ENCODE results near the gene USP9X. TPM values are rescaled to one million over a fixed set of nuclear protein-coding genes. Genes with fewer than 3 reads are reported as not detected.
"Not testable (repeated sequence)": the region's sequence is repeated elsewhere in the genome, so short reads cannot be mapped to it uniquely, and the experiment has no call there.

Gene USP9X
- total RNA-seq, 1 donor from 2014 or later: 120 TPM

DNA sequence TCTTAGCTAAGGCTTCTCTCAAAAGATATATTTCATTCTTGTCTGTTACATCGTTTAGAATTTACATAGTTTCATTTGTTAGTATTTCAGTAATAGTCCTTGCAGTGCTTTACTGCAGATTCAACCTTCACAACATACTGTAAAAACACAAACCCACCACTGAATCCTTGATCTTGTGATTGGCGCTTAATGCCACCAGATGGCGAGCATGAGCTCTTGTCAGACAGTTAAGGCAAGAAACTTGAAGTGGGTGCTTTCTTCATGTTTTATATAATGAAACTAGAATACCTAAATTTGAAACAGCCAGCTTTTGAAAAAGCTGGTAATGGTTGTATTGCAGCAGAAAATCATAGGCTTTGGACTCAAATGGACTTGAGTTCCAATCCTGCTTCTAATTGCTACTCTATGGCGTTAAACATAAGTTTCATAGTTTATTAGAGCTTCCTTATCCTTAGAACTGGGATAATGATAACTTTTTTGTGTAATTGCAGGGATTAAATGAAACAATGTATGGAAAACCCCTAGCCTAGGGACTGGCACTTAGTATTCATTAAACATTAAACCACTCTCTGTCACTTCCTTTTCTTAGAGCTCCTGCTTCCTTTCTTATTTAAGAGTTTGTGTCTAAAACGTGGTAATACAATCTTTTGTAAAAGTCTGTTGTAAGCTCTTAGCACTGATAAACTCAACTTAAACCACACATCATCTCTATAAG lies 95.1 kb downstream of the USP9X start:
- DNase-seq (ENCODE audit: low read depth, low spot score): peak; percentile 37

DNA sequence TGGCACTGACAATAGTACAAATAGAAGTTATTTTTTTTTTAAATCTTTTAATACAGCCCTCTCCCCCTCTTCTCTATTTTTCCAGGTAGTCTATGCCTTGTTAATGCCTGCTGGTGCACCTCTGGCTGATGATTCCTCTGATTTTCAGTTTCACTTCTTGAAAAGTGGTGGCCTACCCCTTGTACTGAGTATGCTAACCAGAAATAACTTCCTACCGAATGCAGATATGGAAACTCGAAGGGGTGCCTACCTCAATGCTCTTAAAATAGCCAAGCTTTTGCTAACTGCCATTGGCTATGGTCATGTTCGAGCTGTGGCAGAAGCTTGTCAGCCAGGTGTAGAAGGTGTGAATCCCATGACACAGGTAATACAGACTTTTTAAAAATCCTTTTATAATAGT lies 99.1 kb downstream of the USP9X start:
- no peak for DNase-seq (ENCODE audit: low read depth, low spot score)

DNA sequence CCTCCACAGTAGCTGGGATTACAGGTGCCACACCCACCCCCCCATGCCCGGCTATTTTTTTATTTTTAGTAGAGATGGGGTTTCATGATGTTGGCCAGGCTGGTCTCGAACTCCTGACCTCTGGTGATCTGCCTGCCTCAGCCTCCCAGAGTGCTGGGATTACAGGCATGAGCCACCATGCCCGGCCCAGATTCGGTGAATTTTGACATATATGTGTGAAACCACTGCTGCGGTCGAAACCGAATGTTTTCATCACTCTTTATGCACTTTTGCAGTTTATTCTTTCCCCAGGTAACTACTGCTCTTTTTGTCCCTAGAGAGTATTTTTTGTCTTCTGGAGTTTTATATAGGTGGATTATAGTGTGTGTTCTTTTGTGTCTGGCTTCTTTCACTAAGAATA lies 101.7 kb downstream of the USP9X start:
- not testable (repeated sequence) for DNase-seq (ENCODE audit: low read depth, low spot score)

DNA sequence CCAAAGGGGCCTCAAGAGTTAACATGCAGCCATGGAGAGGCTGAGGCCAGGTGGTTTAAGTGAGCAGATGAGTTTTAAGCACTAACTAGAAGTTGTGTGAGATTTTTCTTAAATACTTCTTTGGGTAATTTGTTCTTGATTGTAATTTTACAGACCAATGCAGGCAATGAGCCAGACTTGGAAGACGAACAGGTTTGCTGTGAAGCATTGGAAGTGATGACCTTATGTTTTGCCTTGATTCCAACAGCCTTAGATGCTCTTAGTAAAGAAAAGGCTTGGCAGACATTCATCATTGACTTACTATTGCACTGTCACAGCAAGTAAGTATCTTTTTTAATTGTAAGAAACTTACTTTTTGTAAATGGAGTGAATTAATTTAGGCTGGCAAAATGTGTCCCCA lies 103.9 kb downstream of the USP9X start:
- DNase-seq (ENCODE audit: low read depth, low spot score): no peak

DNA sequence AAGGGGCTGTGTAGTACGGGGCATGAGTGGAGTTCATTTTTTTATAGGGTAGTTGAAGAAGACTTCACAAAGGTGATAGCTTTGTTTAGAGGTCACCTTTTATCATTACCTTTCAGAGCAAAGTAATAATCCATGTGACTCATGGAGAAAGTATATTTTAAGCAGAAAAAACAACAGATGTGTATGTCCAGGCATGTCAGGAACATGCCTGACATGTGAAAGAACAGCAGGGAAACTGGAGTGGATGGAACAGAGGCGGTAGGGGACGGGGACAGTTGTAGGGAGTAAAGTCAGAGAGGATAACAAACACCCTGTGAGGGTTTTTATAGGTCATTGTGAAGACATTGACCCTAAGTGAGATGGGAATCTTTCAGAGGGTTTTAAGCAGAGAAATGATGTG lies 107.6 kb downstream of the USP9X start:
- DNase-seq (ENCODE audit: low read depth, low spot score): no peak

DNA sequence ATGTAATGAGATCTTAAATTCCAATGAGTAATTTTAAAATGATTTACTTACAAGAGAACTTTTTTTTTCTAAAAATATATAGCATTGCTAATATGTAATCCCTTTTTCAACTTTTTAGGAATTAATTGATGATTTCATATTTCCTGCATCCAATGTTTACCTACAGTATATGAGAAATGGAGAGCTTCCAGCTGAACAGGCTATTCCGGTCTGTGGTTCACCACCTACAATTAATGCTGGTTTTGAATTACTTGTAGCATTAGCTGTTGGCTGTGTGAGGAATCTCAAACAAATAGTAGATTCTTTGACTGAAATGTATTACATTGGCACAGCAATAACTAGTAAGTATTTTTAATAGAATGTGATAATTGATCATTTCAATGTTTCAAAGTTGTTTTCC lies 113.2 kb downstream of the USP9X start:
- no peak for DNase-seq (ENCODE audit: low read depth, low spot score)

DNA sequence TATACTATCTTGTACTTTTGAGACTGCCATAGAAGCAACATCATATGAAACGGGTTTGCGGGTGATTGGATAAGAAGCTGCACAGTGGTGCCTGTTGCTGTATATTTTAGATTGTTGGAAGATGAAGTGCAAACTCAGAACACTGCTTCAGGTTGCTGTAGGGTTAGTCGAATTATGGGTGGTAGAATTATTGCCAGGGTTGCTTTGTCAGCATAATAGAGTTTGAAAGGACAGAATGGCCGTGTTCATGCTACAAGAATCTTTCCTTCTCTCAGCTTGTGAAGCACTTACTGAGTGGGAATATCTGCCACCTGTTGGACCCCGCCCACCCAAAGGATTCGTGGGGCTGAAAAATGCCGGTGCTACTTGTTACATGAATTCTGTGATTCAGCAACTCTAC lies 115.5 kb downstream of the USP9X start:
- DNase-seq (ENCODE audit: low read depth, low spot score): no peak

DNA sequence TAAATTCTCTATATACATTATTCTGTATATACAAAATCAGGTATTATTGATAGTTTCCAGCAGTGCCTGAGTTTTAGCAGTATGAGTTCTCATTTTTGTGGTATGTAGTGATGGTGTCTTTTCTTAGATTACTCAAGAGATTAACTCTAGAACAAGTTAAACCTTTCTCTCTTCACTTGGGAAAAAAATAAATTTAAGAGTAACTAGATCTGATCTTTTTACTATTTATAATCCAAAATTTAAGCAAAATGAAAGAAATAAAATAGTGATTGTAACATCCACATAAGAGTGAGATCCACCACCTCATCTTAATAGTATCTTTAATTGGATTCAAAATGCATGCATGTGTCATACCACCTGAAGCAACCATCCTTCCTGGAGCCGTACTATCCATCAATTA lies 124.6 kb downstream of the USP9X start:
- no peak for DNase-seq (ENCODE audit: low read depth, low spot score)

DNA sequence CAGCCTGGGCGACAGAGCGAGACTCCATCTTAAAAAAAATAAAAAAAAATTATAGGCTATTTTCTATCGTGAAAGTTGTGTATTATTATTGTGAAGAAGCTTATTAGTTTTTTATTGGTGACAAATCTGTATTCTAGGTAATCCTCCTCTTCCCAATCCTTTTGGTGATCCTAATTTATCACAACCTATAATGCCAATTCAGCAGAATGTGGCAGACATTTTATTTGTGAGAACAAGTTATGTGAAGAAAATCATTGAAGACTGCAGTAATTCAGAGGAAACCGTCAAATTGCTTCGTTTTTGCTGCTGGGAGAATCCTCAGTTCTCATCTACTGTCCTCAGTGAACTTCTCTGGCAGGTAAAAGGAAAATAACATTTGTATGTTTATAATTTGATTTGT lies 139.4 kb downstream of the USP9X start:
- no peak for DNase-seq (ENCODE audit: low read depth, low spot score)

DNA sequence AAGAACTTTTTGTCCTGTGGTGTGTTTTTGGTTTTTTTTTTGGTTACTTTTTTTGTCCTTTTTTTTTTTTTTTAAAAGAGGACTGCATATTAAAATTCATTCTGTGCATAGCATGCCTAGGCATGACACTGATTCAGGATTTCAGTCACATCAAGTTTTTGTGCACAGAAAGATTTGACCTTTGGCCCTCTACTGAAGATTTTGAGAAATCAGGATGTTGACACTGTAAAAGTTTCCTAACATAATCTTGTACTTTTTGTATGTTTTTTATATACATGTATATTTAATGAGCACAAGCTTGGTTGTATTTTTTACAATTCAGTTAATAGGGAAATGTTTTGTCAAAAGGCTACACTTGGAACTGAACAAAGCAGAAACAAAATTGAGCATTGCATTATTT lies 148.7 kb downstream of the USP9X start:
- DNase-seq (ENCODE audit: low read depth, low spot score): no peak

DNA sequence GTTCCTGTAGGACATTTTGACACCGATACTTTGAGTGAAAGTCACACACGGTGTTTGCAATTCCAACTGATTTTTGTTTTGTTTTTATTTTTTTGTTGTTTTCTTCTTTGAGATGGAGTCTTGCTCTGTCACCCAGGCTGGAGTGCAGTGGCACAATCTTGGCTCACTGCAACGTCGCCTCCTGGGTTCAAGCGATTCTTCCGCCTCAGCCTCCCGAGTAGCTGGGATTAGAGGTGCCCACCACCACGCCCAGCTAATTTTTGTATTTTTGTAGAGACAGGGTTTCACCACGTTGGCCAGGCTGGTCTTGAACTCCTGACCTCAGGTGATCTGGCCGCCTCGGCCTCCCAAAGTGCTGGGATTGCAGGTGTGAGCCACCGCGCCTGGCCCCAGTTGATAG lies 149.2 kb downstream of the USP9X start:
- DNase-seq (ENCODE audit: low read depth, low spot score): not testable (repeated sequence)

DNA sequence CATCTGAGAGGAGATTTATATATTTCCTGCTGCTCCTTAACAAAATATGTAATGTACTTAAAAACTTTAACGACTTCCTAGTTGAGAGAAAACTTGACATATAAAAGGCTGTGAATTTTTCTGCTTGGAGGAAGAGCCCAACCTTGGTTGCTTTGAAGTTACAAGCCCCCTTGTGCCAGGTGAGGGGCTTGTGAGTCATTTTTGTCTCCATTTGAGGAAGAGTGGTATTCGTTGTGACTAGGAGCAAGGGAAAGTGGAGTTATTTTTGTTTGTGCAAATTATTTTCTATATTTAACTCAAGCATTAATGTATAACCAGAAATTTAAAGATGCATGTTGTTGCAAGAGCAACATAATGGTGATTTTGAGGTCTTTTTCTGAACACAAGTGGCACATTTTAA lies 149.7 kb downstream of the USP9X start:
- DNase-seq (ENCODE audit: low read depth, low spot score): no peak

DNA sequence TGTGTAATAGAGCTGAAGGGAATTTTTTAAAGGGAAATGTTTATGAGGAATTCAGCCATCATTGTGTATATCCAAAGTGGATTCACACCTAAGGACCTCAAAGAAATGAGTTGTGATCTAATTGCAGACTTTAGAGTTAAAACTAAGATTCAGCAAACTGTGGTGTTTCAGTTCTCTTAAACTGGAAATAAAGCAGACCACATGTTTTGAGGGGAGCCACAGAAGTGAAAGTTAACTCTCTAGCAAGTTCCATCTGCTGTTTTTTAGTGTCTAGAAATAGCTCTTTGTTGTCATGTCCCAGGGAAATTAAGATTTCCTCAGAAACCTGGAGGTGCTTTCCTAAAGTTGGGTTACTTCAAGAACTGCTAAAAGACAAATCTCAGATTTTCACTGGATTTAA lies 151.4 kb downstream of the USP9X start:
- no peak for DNase-seq (ENCODE audit: low read depth, low spot score)

DNA sequence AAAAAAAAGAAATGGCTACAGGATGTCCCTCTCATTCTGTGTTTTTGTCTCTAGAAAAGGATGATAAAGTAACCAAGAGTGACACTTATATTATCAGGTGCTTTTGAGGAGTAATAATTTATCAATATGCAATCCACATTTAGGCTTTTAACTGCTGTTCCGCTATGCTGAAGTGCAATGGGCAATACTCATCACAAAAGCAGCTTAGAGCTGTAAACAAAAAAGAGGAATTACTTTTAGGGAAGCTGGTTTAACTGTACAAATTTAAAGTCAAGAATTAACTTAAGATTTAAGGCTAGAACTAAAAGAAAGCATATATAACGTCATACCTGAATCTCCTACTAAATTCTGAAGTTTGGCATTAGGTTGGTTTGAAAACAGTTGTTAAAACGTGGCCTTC lies 155.3 kb downstream of the USP9X start:
- DNase-seq (ENCODE audit: low read depth, low spot score): no peak

DNA sequence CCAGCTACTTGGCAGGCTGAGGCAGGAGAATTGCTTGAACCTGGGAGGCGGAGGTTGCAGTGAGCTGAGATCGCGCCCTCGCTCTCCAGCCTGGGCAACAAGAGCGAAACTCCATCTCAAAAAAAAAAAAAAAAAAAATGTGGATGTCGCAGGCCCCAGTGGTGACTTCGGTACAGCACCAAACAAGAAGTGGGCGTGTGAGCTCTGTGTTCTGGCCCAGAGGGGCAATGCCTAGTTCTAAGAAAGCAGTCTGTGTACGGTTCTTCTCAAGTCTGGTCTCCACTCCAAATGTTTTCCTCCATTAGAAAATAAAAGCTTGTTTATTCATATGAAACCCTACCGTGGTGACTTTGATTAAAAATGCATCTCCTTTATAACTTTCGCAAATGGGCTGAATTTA lies 156.7 kb downstream of the USP9X start:
- no peak for DNase-seq (ENCODE audit: low read depth, low spot score)

DNA sequence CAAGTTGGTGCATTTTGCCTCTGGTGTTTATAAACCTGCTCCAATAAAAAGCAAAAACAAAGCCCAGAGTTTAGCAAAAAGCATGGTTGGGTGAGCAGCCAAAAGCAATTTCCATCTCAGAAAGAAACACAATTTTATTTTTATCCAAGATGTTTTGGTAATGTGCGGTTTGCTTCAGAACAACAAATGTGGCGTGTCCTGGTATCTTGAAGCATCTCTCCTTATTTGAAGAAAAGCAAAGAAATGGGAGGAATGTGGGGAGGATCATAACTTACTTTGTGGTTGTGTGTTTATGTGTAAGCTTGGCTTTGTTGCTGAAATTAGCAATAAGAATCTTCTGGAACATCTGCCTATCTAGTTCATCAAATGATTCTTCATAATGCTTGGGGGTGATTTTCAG lies 160.4 kb downstream of the USP9X start:
- no peak for DNase-seq (ENCODE audit: low read depth, low spot score)

DNA sequence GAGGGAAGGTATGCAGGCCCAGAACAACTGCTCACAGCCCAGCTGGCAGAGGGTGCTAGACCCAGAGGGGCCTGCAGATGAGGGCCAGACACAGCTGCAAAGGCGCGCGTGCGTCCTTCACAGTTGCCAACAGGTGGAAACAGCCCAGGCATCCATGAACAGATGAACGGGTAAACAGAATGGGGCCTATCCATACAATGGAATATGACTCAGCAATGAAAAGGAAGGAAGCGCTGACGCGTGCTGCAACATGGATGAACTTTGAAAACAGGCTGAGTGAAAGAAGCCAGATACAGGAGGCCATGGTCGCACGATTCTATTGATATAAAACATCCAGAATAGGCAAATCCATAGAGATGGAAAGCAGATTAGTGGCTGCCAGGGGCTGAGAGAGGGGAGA lies 165.6 kb downstream of the USP9X start:
- peak; percentile 57 for DNase-seq (ENCODE audit: low read depth, low spot score)

DNA sequence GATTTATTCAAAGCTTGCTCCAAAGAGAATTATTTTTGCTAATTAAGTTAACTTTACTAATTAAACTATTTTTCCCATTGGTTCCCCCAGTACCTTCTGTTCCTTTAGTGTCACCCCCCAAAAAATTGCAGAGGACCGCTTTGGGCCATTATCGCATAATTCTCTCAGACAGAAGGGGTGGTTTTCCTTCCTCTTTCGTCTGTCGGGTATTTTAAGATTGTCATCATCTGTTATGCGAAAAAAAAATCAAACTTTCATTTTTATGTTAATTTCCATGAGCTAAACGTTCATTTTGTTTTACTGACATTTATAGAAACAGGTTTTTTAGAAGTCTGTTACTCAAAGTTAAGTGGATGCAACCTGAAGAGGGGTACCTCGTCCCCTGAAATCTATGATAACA lies 172.6 kb downstream of the USP9X start:
- no peak for DNase-seq (ENCODE audit: low read depth, low spot score)

DNA sequence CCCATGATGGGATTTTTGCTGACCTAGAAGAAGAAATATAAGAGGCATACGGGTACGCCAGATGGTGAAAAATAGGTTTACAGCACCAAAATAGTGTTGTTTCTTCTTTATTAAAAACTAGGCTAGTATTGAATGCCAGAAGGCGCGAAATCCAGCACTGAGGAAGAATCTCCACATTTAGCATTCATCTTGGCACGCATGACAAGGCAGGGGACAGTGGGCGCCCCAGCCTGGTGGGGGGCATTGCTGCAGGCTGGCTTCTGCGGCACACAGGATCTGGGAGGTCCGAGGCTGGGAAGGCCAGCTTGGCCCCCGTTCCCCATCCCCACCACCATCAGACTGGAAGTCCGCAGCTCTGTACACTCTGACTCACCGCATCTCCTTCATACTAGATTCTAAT lies 173.0 kb downstream of the USP9X start:
- no peak for DNase-seq (ENCODE audit: low read depth, low spot score)

DNA sequence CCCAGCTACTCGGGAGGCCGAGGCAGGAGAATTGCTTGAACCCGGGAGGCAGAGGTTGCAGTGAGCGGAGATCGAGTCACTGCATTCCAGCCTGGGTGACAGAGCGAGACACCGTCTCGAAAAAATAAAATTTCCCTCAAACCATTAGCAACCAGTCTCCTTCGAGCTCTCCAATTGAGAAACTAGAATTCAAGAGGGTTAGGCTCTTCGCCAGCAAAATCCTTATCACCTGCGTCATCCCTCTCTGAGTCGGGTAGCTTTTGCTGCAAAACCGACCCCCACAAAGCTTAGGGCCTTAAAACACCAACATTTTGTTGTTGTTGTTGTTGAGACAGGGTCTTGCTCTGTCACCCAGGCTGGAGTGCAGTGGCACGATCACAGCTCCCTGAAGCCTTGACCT lies 173.6 kb downstream of the USP9X start:
- DNase-seq (ENCODE audit: low read depth, low spot score): no peak

DNA sequence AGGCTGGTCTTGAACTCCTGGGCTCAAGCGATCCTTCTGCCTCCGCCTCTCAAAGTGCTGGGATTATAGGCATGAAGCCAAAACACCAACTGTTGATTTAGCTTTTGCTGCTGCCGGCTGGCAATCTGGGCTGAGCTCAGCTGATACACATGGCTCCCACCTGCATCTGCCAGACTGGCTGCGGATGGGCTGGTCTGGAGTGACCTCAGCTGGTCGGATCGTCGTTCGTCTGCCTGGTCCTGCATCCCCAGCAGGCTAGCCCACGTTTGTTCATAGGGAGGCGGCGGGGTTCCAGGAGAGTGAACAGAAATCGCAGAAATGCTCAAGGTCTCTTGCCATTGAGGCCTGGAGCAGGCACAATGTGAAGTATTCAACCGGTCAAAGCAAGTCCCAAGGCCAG lies 174.3 kb downstream of the USP9X start:
- no peak for DNase-seq (ENCODE audit: low read depth, low spot score)

DNA sequence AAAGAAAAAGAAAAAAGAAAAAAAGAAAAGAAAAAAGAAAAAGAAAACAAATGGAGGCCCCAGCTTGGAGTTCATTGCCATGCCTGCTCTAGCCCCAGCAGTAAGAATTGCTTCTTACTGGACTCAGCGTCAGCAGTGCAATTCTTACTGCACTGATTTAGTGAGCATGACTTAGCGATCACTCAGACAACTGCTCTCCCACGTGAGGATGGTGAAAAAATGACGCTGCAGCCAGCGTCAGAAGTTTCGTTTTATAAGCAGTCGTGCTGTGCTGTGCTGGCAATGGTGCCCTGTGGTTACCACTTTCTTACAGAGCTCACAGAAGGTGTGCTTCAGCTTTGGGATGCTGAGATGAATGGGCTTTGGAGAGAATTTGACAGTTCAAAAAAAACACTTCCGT lies 180.4 kb downstream of the USP9X start:
- DNase-seq (ENCODE audit: low read depth, low spot score): no peak

DNA sequence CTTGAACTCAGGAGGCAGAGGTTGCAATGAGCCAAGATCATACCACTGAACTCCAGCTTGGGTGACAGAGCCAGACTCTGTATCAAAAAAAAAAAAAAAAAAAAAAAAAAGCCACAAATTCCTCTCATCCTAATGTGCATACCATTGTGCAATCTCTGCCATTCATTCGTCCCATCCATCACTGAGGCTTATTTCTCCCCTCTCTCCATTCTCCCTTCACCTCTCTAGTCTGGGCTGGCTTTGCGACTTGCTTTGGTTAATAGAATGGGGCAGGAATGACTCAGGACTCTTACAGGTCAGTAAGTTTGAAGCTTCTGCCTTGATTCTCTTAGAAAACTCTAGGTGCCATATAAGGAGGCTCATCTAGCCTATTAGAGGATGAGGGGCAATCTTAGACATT lies 188.4 kb downstream of the USP9X start:
- DNase-seq (ENCODE audit: low read depth, low spot score): no peak

Data from pulmonary artery endothelial cell (primary cell).